GM19395 (cell line): ENCODE results near the gene HSF2BP.
"Not testable (repeated sequence)": the region's sequence is repeated elsewhere in the genome, so short reads cannot be mapped to it uniquely, and the experiment has no call there.

Source experiments
- ATAC-seq: cut with Tn5 transposase; IDR thresholded peaks from one replicate; pipeline ENCODE4 v1.9.1; 2021; ENCODE audit warnings: mild to moderate bottlenecking, moderate library complexity; ENCODE audit not compliant: unreplicated experiment

The HSF2BP gene

GRCh38 chr21:43600642-43601402, 58.5 kb downstream of the HSF2BP start:
- no peak for ATAC-seq

GRCh38 chr21:43599728-43600127, 59.6 kb downstream of the HSF2BP start:
- no peak for ATAC-seq

GRCh38 chr21:43598416-43599120, 60.7 kb downstream of the HSF2BP start:
- no peak for ATAC-seq

- no peak for ATAC-seq
Measured at GRCh38 chr21:43597540-43598250, 61.6 kb downstream of the HSF2BP start.

GRCh38 chr21:43597052-43597451, 62.2 kb downstream of the HSF2BP start:
- no peak for ATAC-seq

- ATAC-seq: no peak
Measured at GRCh38 chr21:43596616-43597015, 62.7 kb downstream of the HSF2BP start.

- ATAC-seq: not testable (repeated sequence)
Measured at GRCh38 chr21:43595769-43596168, 63.5 kb downstream of the HSF2BP start.

- ATAC-seq: no peak
Measured at GRCh38 chr21:43593078-43593477, 66.2 kb downstream of the HSF2BP start.

GRCh38 chr21:43591571-43591970, 67.7 kb downstream of the HSF2BP start:
- ATAC-seq: no peak

- ATAC-seq: no peak
Measured at GRCh38 chr21:43590194-43590593, 69.1 kb downstream of the HSF2BP start.

GRCh38 chr21:43588957-43589356, 70.3 kb downstream of the HSF2BP start:
- no peak for ATAC-seq

GRCh38 chr21:43585924-43586413, 73.3 kb downstream of the HSF2BP start:
- no peak for ATAC-seq

GRCh38 chr21:43585514-43585913, 73.8 kb downstream of the HSF2BP start:
- no peak for ATAC-seq

- ATAC-seq: no peak
Measured at GRCh38 chr21:43581453-43581852, 77.8 kb downstream of the HSF2BP start.

- no peak for ATAC-seq
Measured at GRCh38 chr21:43578677-43579303, 80.5 kb downstream of the HSF2BP start.

GRCh38 chr21:43575473-43575844, 83.8 kb downstream of the HSF2BP start:
- no peak for ATAC-seq

GRCh38 chr21:43574741-43575472, 84.4 kb downstream of the HSF2BP start:
- no peak for ATAC-seq

GRCh38 chr21:43573921-43574320, 85.4 kb downstream of the HSF2BP start:
- no peak for ATAC-seq

- no peak for ATAC-seq
Measured at GRCh38 chr21:43572446-43572845, 86.8 kb downstream of the HSF2BP start.

GRCh38 chr21:43571976-43572375, 87.3 kb downstream of the HSF2BP start:
- ATAC-seq: no peak
